Stimulated activated CD4-positive, alpha-beta T cell treated with anti-CD3 and anti-CD28 coated beads, TNF-alpha, amount 100 ng/mL, for 1 hour (primary cell): ENCODE measurements around the gene STK4.
A peak's percentile ranks its signal among the peaks of the same experiment; 100 is the strongest.
"Not testable (repeated sequence)": the region's sequence is repeated elsewhere in the genome, so short reads cannot be mapped to it uniquely, and the experiment has no call there.

Experiments
- DNase-seq, 3 donors: peaks; one replicate each; pipeline ENCODE4 v3.0.0-alpha.2; 2020; ENCODE audit warnings: low read depth in 3 of 3, low spot score in 1 of 3

The STK4 gene

GRCh38 chr20:45021631-45022030, 55.3 kb downstream of the STK4 start:
- no peak for DNase-seq

- not testable (repeated sequence) for DNase-seq
Observed at GRCh38 chr20:45023140-45023539, 56.8 kb downstream of the STK4 start.

GRCh38 chr20:45028424-45029136, 62.3 kb downstream of the STK4 start:
- DNase-seq = no peak

GRCh38 chr20:45029884-45030283, 63.6 kb downstream of the STK4 start:
- DNase-seq = no peak

- DNase-seq = no peak
Observed at GRCh38 chr20:45032276-45032675, 66.0 kb downstream of the STK4 start.

GRCh38 chr20:45032781-45033180, 66.5 kb downstream of the STK4 start:
- DNase-seq = no peak

GRCh38 chr20:45034436-45034835, 68.1 kb downstream of the STK4 start:
- DNase-seq = no peak

- DNase-seq = peak in 1 of 3 donors; percentile 24
Observed at GRCh38 chr20:45036044-45036755, 69.9 kb downstream of the STK4 start.

GRCh38 chr20:45037050-45037449, 70.7 kb downstream of the STK4 start:
- no peak for DNase-seq

- no peak for DNase-seq
Observed at GRCh38 chr20:45037635-45038034, 71.3 kb downstream of the STK4 start.

- no peak for DNase-seq
Observed at GRCh38 chr20:45038745-45039474, 72.6 kb downstream of the STK4 start.

- no peak for DNase-seq
Observed at GRCh38 chr20:45039475-45039820, 73.1 kb downstream of the STK4 start.

GRCh38 chr20:45041464-45042337, 75.4 kb downstream of the STK4 start:
- no peak for DNase-seq

GRCh38 chr20:45042978-45043377, 76.7 kb downstream of the STK4 start:
- DNase-seq = no peak

- peak in 1 of 3 donors; percentile 13 for DNase-seq
Observed at GRCh38 chr20:45044084-45044573, 77.8 kb downstream of the STK4 start.

- no peak for DNase-seq
Observed at GRCh38 chr20:45044601-45045000, 78.3 kb downstream of the STK4 start.

GRCh38 chr20:45047581-45048119, 81.3 kb downstream of the STK4 start:
- DNase-seq = no peak

- no peak for DNase-seq
Observed at GRCh38 chr20:45049438-45049837, 83.1 kb downstream of the STK4 start.

- DNase-seq = no peak
Observed at GRCh38 chr20:45049904-45050471, 83.7 kb downstream of the STK4 start.
